B cell (primary cell): Measurements from ENCODE around the gene CRYBG2. TPM values are rescaled to one million over a fixed set of nuclear protein-coding genes. Genes with fewer than 3 reads are reported as not detected.

Experiments
- ATAC-seq: fragments of 200-7000 bp; cut with Tn5 transposase; one replicate; pipeline ENCODE4 v1.10.0; 2021; ENCODE audit warnings: low read depth, mild to moderate bottlenecking, moderate number of reproducible peaks, moderate library complexity
- CTCF ChIA-PET: fragments of 350-600 bp; sonication (Branson Sonifier 250); formaldehyde crosslinking; loops from one replicate; lab custom pipeline; 2021; ENCODE audit warnings: antibody characterized with exemption, inconsistent platforms; lab: Charles Lee
- POLR2A ChIA-PET: fragments of 350-600 bp; sonication (Branson Sonifier 250); formaldehyde crosslinking; loops from one replicate; lab custom pipeline; 2021; ENCODE audit warnings: antibody characterized with exemption; lab: Charles Lee
- DNase-seq: peaks from one replicate; pipeline ENCODE4 v3.0.0; 2013
- H2AFZ ChIP-seq: 2 replicates; pipeline ENCODE4 v1.6.1; 2012; ENCODE audit warnings: mild to moderate bottlenecking, low read depth, low read length; ENCODE audit not compliant: insufficient read depth, poor library complexity, severe bottlenecking
- H3K27ac ChIP-seq, 2 donors: 1 replicate in 1 of 2; 2 replicates in 1 of 2; pipeline ENCODE4 v1.5.1; 2012 to 2013; ENCODE audit warnings: low read length in 2 of 2, mild to moderate bottlenecking in 2 of 2, moderate library complexity in 1 of 2
- H3K27me3 ChIP-seq, 4 experiments: fragments of 200-600 bp in 1 of 4; sonication (generic) in 1 of 4; replicated peaks in 1 of 4; 1 replicate in 2 of 4; 2 replicates in 2 of 4; pipeline versions ENCODE4 v1.6.1 to v1.7.0; 2013 to 2016; ENCODE audit warnings: low read length in 3 of 4, mild to moderate bottlenecking in 2 of 4, mixed read lengths in 1 of 4, moderate library complexity in 1 of 4; ENCODE audit not compliant: insufficient read depth in 4 of 4, control insufficient read depth in 3 of 4; ENCODE audit errors: control extremely low read depth in 1 of 4
- H3K36me3 ChIP-seq, 2 experiments: replicated peaks in 1 of 2; 1 replicate in 1 of 2; 2 replicates in 1 of 2; pipeline versions ENCODE4 v1.6.1 to v1.7.1; 2013; ENCODE audit warnings: low read length in 1 of 2; ENCODE audit not compliant: insufficient read depth in 2 of 2, control insufficient read depth in 1 of 2; ENCODE audit errors: control extremely low read depth in 1 of 2, extremely low read depth in 1 of 2
- H3K4me1 ChIP-seq, 2 donors: fragments of 200-600 bp in 1 of 2; sonication (generic) in 1 of 2; 1 replicate in 1 of 2; 2 replicates in 1 of 2; pipeline versions ENCODE4 v1.5.1 to v1.6.1; 2013 to 2017; ENCODE audit warnings: low read length in 2 of 2; ENCODE audit not compliant: control insufficient read depth in 2 of 2, insufficient read depth in 2 of 2
- H3K4me2 ChIP-seq: replicated peaks from 2 replicates; pipeline ENCODE3; 2012; ENCODE audit warnings: mild to moderate bottlenecking, low read depth, low read length; ENCODE audit not compliant: poor library complexity, severe bottlenecking
- H3K4me3 ChIP-seq, 5 experiments: fragments of 200-600 bp in 1 of 5; sonication (generic) in 1 of 5; 1 replicate in 3 of 5; 2 replicates in 2 of 5; pipeline versions ENCODE4 v1.5.1 to v1.7.0; 2011 to 2016; ENCODE audit warnings: low read length in 4 of 5, mild to moderate bottlenecking in 4 of 5, low read depth in 2 of 5, control low read depth in 1 of 5, moderate library complexity in 1 of 5; ENCODE audit not compliant: insufficient read depth in 1 of 5; ENCODE audit errors: control extremely low read depth in 1 of 5, extremely low read depth in 1 of 5
- H3K79me2 ChIP-seq: fragments of 200-600 bp; sonication (generic); one replicate; pipeline ENCODE4 v1.6.0; 2016; ENCODE audit warnings: low read length; ENCODE audit not compliant: control insufficient read depth, insufficient read depth
- H3K9ac ChIP-seq: fragments of 200-600 bp; sonication (generic); 2 replicates; pipeline ENCODE4 v1.6.1; 2017; ENCODE audit warnings: mild to moderate bottlenecking, low read length, moderate library complexity
- H3K9me3 ChIP-seq, 3 donors: one replicate each; pipeline versions ENCODE4 v1.6.1 to v1.7.1; 2013; ENCODE audit warnings: low read length in 2 of 3; ENCODE audit not compliant: control insufficient read depth in 2 of 3, insufficient read depth in 1 of 3; ENCODE audit errors: control extremely low read depth in 1 of 3
- H4K20me1 ChIP-seq: 2 replicates; pipeline ENCODE4 v1.6.0; 2012; ENCODE audit warnings: mild to moderate bottlenecking, low read length; ENCODE audit not compliant: insufficient read depth, control insufficient read depth, poor library complexity, severe bottlenecking
- H3K27ac Mint-ChIP-seq: one replicate; pipeline ENCODE4 v1.8.0; 2021; ENCODE audit warnings: mixed read lengths
- H3K27me3 Mint-ChIP-seq: one replicate; pipeline ENCODE4 v1.8.0; 2021; ENCODE audit warnings: mixed read lengths
- H3K4me1 Mint-ChIP-seq: one replicate; pipeline ENCODE4 v1.8.0; 2021; ENCODE audit warnings: mixed read lengths
- H3K4me3 Mint-ChIP-seq: one replicate; pipeline ENCODE4 v1.8.0; 2021; ENCODE audit warnings: mixed read lengths
- H3K9me3 Mint-ChIP-seq: one replicate; pipeline ENCODE4 v1.8.0; 2022; ENCODE audit warnings: mixed read lengths; ENCODE audit not compliant: insufficient read depth
- EZH2 ChIP-seq: IDR thresholded peaks from 2 replicates; pipeline ENCODE4 v1.6.1; 2012; ENCODE audit warnings: borderline replicate concordance, low read depth, mild to moderate bottlenecking, moderate library complexity, low read length; ENCODE audit not compliant: insufficient read depth, poor library complexity, severe bottlenecking
- WGBS: methylation state at CpG from one replicate; pipeline ENCODE4 v1.1.5; 2013; ENCODE audit warnings: missing lambda C conversion rate; ENCODE audit not compliant: insufficient coverage; 5-methylcytosine and 5-hydroxymethylcytosine counted together
- intact Hi-C: fragments of 100-400 bp; cut with micrococcal nuclease; formaldehyde crosslinking; loops from one replicate; pipeline ENCODE4 v1.10.0; 2022
- polyA plus RNA-seq: library from polyadenylated mRNA; depleted of rRNA; stranded (reverse); fragments of >200 nt; gene quantifications from 2 replicates; pipeline ENCODE4 v1.2.3, GENCODE V29; 2012
- total RNA-seq, 2 donors: library from RNA; stranded (reverse); fragments of 120-200 nt in 1 of 2; gene quantifications; 1 replicate in 1 of 2; 2 replicates in 1 of 2; pipeline versions ENCODE4 v1.2.3 to v1.2.4, GENCODE V29; 2013 to 2022
- TF ChIP-seq, protein P1 (sequence below): fragments of 200-600 bp; IDR thresholded peaks from one replicate; pipeline ENCODE4 v1.8.0; 2022; ENCODE audit warnings: antibody characterized with exemption, mild to moderate bottlenecking

Gene CRYBG2
- total and polyA plus RNA-seq, 2 donors (not counting 1 experiment from before 2014, with no cell fraction given), result 3.3 to 5.3 TPM

DNA sequence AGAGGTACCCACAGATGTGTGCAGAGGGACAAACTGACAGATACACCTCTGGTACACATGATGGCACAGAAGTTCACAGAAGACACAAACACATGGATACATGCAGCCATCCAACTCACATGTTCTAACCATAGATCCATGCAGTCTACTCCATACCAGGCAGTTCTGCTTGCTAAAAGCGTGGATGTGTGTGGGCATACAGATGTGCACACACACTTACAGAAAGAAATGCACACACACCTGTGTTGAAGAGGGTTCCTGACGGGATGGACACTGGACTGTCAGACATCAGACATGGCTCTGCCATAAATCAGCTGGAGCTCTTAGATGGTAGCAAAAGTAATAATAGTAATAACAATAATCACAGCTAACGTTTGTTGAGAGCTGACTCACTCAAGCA, 29.4 kb downstream of the CRYBG2 start:
- peaks cover 31 to 33% of the 10 kb centered on the region in 2 donors for H3K4me1 ChIP-seq
- intact Hi-C loops, result no loop called here
- ChIA-PET POLR2A (interaction anchor here (15.2 kb wide), 1 partner anchor 40 kb away, joined by 1239 read pairs; the partner anchor contains the start of gene SH3BGRL3), CTCF (interaction anchor here (5.0 to 30.0 kb wide), 2 partner anchors 40 to 42 kb away, joined by 28 to 1400 read pairs; partner anchors contain the start of gene SH3BGRL3)
- peaks cover 40% of the 10 kb centered on the region for H3K4me1 Mint-ChIP-seq
- no peaks in the 10 kb centered on the region for H3K27me3 Mint-ChIP-seq
- H3K27ac Mint-ChIP-seq, result peak overlapping the region; percentile 57
- H3K27me3 ChIP-seq, result no peaks in the 10 kb centered on the region
- peak overlapping the region in 1 of 2 donors; percentile 54 for H3K27ac ChIP-seq
- no peak overlapping the region for H3K4me2 ChIP-seq
- H4K20me1 ChIP-seq, result peaks cover 49% of the 10 kb centered on the region
- H3K4me3 ChIP-seq, result no peak overlapping the region
- ATAC-seq (no peak), DNase-seq (no peak)
- no peak overlapping the region for H2AFZ ChIP-seq
- H3K9me3 ChIP-seq, result no peaks in the 10 kb centered on the region
- H3K9me3 Mint-ChIP-seq, result no peaks in the 10 kb centered on the region
- peaks cover 24% of the 10 kb centered on the region for H3K79me2 ChIP-seq
- H3K9ac ChIP-seq, result no peak overlapping the region
- peaks cover 0 to 49% of the 10 kb centered on the region in 2 experiments for H3K36me3 ChIP-seq
- no CpG with 5 or more reads among the region's 3 CpGs for WGBS
- H3K4me3 Mint-ChIP-seq, result no peak overlapping the region
- no peak for TF ChIP-seq EZH2
- TF ChIP-seq, protein P1, sequence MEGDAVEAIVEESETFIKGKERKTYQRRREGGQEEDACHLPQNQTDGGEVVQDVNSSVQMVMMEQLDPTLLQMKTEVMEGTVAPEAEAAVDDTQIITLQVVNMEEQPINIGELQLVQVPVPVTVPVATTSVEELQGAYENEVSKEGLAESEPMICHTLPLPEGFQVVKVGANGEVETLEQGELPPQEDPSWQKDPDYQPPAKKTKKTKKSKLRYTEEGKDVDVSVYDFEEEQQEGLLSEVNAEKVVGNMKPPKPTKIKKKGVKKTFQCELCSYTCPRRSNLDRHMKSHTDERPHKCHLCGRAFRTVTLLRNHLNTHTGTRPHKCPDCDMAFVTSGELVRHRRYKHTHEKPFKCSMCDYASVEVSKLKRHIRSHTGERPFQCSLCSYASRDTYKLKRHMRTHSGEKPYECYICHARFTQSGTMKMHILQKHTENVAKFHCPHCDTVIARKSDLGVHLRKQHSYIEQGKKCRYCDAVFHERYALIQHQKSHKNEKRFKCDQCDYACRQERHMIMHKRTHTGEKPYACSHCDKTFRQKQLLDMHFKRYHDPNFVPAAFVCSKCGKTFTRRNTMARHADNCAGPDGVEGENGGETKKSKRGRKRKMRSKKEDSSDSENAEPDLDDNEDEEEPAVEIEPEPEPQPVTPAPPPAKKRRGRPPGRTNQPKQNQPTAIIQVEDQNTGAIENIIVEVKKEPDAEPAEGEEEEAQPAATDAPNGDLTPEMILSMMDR, result no peak

DNA sequence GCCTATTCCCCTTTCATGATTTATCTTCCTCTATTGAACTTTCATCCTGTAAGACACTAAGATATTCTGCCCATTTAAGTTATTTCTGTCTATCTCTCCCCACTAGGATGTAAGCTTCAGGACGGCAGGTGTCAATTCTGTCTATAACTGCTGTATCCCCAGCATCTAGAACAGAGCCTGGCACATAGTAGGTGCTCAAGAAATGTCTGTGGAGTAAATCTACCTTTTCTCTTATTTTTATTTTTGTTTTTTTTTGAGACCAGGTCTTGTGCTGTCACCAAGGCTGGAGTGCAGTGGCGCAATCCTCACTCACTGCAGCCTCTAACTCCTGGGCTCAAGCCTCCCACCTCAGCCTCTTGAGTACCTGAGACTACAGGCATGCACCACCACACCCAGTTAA, 30.5 kb downstream of the CRYBG2 start:
- Histone ChIP-seq H2AFZ (no peak overlapping the region), H3K4me3 (no peak overlapping the region), H3K36me3 (peaks cover 0 to 54% of the 10 kb centered on the region in 2 experiments), H3K79me2 (peaks cover 36% of the 10 kb centered on the region), H3K27me3 (no peaks in the 10 kb centered on the region), H3K9ac (no peak overlapping the region), H3K4me1 (peaks cover 31 to 33% of the 10 kb centered on the region in 2 donors), H3K27ac (peak overlapping the region in 1 of 2 donors; percentile 75), H3K4me2 (no peak overlapping the region), H4K20me1 (peaks cover 61% of the 10 kb centered on the region), H3K9me3 (no peaks in the 10 kb centered on the region)
- no CpG with 5 or more reads among the region's 2 CpGs for WGBS
- Mint-ChIP-seq H3K27ac (peak overlapping the region; percentile 87), H3K9me3 (no peaks in the 10 kb centered on the region), H3K27me3 (no peaks in the 10 kb centered on the region), H3K4me3 (no peak overlapping the region), H3K4me1 (peaks cover 44% of the 10 kb centered on the region)
- intact Hi-C loops, result no loop called here
- POLR2A ChIA-PET, result interaction anchor here (0.7 to 15.2 kb wide), 4 partner anchors 12 to 288 kb away, joined by 3 to 1239 read pairs (median 5); partner anchors contain the start of gene SH3BGRL3
- ATAC-seq, result no peak
- CTCF ChIA-PET, result interaction anchor here (2.9 to 30.0 kb wide), 5 partner anchors 41 to 154 kb away, joined by 7 to 1400 read pairs (median 28); partner anchors contain the start of genes CEP85, SH3BGRL3 and ZNF593
- TF ChIP-seq, protein P1, result no peak
- no peak for TF ChIP-seq EZH2
- no peak for DNase-seq
